ENCODE measurements around the gene ZDHHC7. TPM values are rescaled to one million over a fixed set of nuclear protein-coding genes. Genes with fewer than 3 reads are reported as not detected.

Gene ZDHHC7
- total and polyA plus RNA-seq, 2 of the 8 experiments (the other 6 are each of a cell fraction or from before 2014, with no cell fraction given), result 40.5 to 56.3 TPM

DNA sequence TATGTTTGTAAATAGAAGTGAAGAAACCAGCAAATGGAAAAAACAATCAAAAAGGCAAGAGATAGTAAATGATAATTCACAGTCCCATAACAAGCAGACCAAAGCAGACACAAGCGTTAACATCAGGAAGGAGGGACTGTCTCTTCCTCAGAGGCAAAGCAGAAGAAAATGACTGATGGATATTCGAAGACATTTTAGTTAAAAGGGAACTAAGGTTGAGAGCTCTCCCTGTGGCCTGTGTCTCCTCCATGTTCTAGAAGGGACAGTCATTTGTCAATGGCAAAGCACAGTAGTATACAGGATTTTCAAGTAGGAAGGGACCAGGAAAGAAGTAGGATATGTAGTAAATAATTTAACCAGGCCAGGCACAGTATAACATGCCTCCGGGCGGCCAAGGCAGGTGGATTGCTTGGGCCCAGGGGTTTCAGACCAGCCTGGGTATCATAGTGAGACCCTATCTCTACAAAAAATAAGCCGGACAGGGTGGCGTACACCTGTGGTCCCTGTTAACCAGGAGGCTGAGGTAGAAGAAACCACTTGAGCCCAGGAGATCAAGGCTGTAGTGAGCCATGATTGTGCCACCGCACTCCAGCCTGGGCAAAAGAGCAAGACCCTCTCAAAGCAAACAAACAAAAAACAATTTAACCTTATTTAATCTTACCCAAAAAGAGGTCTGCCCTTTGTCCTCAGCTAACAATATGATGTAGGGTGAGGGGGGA lies 3.7 kb downstream of the ZDHHC7 start:
- Histone ChIP-seq H3K14ac (ENCODE audit: insufficient read length) (no peak overlapping the region), H3K23ac (ENCODE audit: insufficient read length) (no peak overlapping the region), H3K56ac (replicated peaks; ENCODE audit: insufficient read length, low read depth, low read length) (no peak overlapping the region), H3K4ac (replicated peaks; ENCODE audit: insufficient read length, low read depth, low read length) (no peak overlapping the region), H2AK5ac (ENCODE audit: low read depth, low read length) (no peak overlapping the region), H3K9me3 (ENCODE audit: insufficient read depth in 2 of 2, low read depth in 1 of 2, low read length in 1 of 2) (no peaks in the 10 kb centered on the region), H3K27me3 (replicated peaks in 1 of 4; ENCODE audit: control insufficient read depth in 3 of 4, extremely low read depth in 1 of 4, insufficient read depth in 3 of 4, low read length in 3 of 4) (no peaks in the 10 kb centered on the region), H3K23me2 (ENCODE audit: low read depth, low read length) (peaks cover 10% of the 10 kb centered on the region; the same call in 1 of the 2 replicates), H3K79me2 (ENCODE audit: control insufficient read depth in 1 of 2, insufficient read depth in 2 of 2, low read length in 2 of 2) (peaks cover 13 to 72% of the 10 kb centered on the region in 2 experiments), H2BK15ac (ENCODE audit: low read length) (no peak overlapping the region), H4K20me1 (replicated peaks in 1 of 2; ENCODE audit: control insufficient read depth in 1 of 2, insufficient read depth in 2 of 2, low read length in 2 of 2) (peaks cover 6 to 21% of the 10 kb centered on the region in 2 experiments), H4K5ac (ENCODE audit: insufficient read length, low read depth, low read length) (no peak overlapping the region), H3K9ac (replicated peaks in 1 of 4; ENCODE audit: extremely low read depth in 1 of 4, low read depth in 3 of 4, low read length in 3 of 4) (no peak overlapping the region), H4K91ac (replicated peaks; ENCODE audit: insufficient read length, low read length) (no peak overlapping the region), H2AFZ (ENCODE audit: low read length) (no peak overlapping the region), H2BK120ac (replicated peaks; ENCODE audit: low read depth, low read length) (no peak overlapping the region), H3K4me1 (replicated peaks in 1 of 4; ENCODE audit: control insufficient read depth in 3 of 4, insufficient read depth in 4 of 4, low read length in 3 of 4) (peaks cover 2 to 16% (median 6%) of the 10 kb centered on the region in 4 experiments), H2BK5ac (ENCODE audit: low read depth, low read length) (no peak overlapping the region), H3K79me1 (ENCODE audit: low read depth, low read length) (peaks cover 24% of the 10 kb centered on the region), H3K27ac (ENCODE audit: low read depth, low read length) (no peak overlapping the region), H3K4me2 (ENCODE audit: insufficient read depth in 1 of 2, low read depth in 2 of 2, low read length in 2 of 2) (no peak overlapping the region), H3K36me3 (ENCODE audit: control insufficient read depth in 2 of 4, insufficient read depth in 4 of 4, low read length in 3 of 4) (no peaks in the 10 kb centered on the region), H2BK20ac (ENCODE audit: low read length) (no peak overlapping the region), H2BK12ac (ENCODE audit: low read depth, low read length) (no peak overlapping the region), H3K18ac (ENCODE audit: extremely low read depth, low read length) (no peak overlapping the region), H3K4me3 (ENCODE audit: extremely low read depth in 1 of 4, insufficient read depth in 2 of 4, low read depth in 3 of 4, low read length in 4 of 4) (no peak overlapping the region), H4K8ac (ENCODE audit: extremely low read depth, insufficient read depth, low read length) (no peak overlapping the region)
- DNase-seq (ENCODE audit: low read depth in 1 of 2, low spot score in 2 of 2) (no peak), FAIRE-seq (no peak)
- POLR2A ChIA-PET (ENCODE audit: partially characterized antibody), result no interaction called here
- TF ChIP-seq FOSL1 (IDR thresholded peaks at IDR 0.05; ENCODE audit: insufficient read depth, low read depth, low read length), result no peak
- TF ChIP-seq, protein P1, sequence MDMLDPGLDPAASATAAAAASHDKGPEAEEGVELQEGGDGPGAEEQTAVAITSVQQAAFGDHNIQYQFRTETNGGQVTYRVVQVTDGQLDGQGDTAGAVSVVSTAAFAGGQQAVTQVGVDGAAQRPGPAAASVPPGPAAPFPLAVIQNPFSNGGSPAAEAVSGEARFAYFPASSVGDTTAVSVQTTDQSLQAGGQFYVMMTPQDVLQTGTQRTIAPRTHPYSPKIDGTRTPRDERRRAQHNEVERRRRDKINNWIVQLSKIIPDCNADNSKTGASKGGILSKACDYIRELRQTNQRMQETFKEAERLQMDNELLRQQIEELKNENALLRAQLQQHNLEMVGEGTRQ (IDR thresholded peaks at IDR 0.05; ENCODE audit: low read length), result no peak
- TF ChIP-seq CEBPB (IDR thresholded peaks at IDR 0.05; ENCODE audit: low read depth, low read length), result no peak
- no peak for TF ChIP-seq SP4 (IDR thresholded peaks at IDR 0.05; ENCODE audit: low read length)
- TF ChIP-seq KDM1A (IDR thresholded peaks at IDR 0.05; ENCODE audit: borderline replicate concordance, low read length), result no peak
- no peak for TF ChIP-seq CHD1 (IDR thresholded peaks at IDR 0.05; ENCODE audit: low read depth, low read length)
- TF ChIP-seq TEAD4 (IDR thresholded peaks at IDR 0.05; ENCODE audit: low read depth, low read length), result no peak
- no peak for TF ChIP-seq JUND (IDR thresholded peaks at IDR 0.05; ENCODE audit: low read length)
- CTCF ChIA-PET (ENCODE audit: partially characterized antibody), result interaction anchor here (0.6 to 1.3 kb wide), 4 partner anchors 8 to 384 kb away, joined by 3 to 4 read pairs (median 4); no protein-coding TSS in a partner anchor
- WGBS, 2 experiments (ENCODE audit: extremely low coverage in 1 of 2, insufficient coverage in 1 of 2, insufficient read length in 1 of 2, insufficient replicate concordance in 2 of 2, low coverage in 1 of 2, low lambda C conversion rate in 2 of 2, missing lambda C conversion rate in 1 of 2), result 88% methylated on average over 7 of the region's 7 CpGs; no CpG with 5 or more reads in 1 of the 2 experiments

All from H1 (cell line).